OCI-LY1 (cell line): ENCODE data around the gene PAK4.

Experiments used
- CTCF ChIP-seq: fragments of 200-600 bp; sonication (generic), shearing (Covaris generic); IDR thresholded peaks from 2 replicates; pipeline ENCODE4 v1.5.1; 2017; ENCODE audit warnings: mild to moderate bottlenecking, antibody characterized with exemption, low read length, moderate library complexity, mixed read lengths
- EZH2 ChIP-seq: fragments of 200-600 bp; sonication (generic), shearing (Covaris generic); IDR thresholded peaks from 2 replicates; pipeline ENCODE4 v1.8.0; 2017; ENCODE audit warnings: borderline replicate concordance, mixed run types, mild to moderate bottlenecking, antibody characterized with exemption, low read length, moderate library complexity, mixed read lengths

GRCh38 chr19:39129116-39129515 is 3.5 kb downstream of the PAK4 start:
- no peak for TF ChIP-seq EZH2
- TF ChIP-seq CTCF = no peak
